HCT116 (cell line): ENCODE data around the gene SOX9.

Experiments used
- EZH2 ChIP-seq: fragments of 200-600 bp; sonication (generic); IDR thresholded peaks from 2 replicates; pipeline ENCODE4 v1.6.1; 2017; ENCODE audit warnings: antibody characterized with exemption, mixed run types
- EZH2phosphoT487 ChIP-seq: fragments of 200-600 bp; IDR thresholded peaks from 2 replicates; pipeline ENCODE4 v1.6.1; 2018; ENCODE audit warnings: antibody characterized with exemption, borderline replicate concordance
- FOSL1 ChIP-seq: IDR thresholded peaks from 2 replicates; pipeline ENCODE4 v1.6.1; 2012; ENCODE audit warnings: low read depth
- JUND ChIP-seq: IDR thresholded peaks from 2 replicates; pipeline ENCODE4 v1.6.1; 2012
- POLR2AphosphoS5 ChIP-seq: IDR thresholded peaks from 2 replicates; pipeline ENCODE4 v1.6.1; 2011; ENCODE audit warnings: mild to moderate bottlenecking, low read depth, low read length, moderate library complexity
- SIN3A ChIP-seq: IDR thresholded peaks from 2 replicates; pipeline ENCODE4 v1.6.1; 2012; ENCODE audit warnings: low read depth
- SP1 ChIP-seq: IDR thresholded peaks from 2 replicates; pipeline ENCODE4 v1.6.1; 2012; ENCODE audit warnings: low read depth
- TCF7L2 ChIP-seq: IDR thresholded peaks from 2 replicates; pipeline ENCODE4 v1.7.0; 2011; ENCODE audit warnings: borderline replicate concordance, inconsistent platforms; ENCODE audit not compliant: insufficient read depth, insufficient read length; ENCODE audit errors: extremely low read depth
- YY1 ChIP-seq: IDR thresholded peaks from 2 replicates; pipeline ENCODE4 v1.6.1; 2011; ENCODE audit warnings: low read length, low read depth, moderate library complexity, mild to moderate bottlenecking; ENCODE audit not compliant: insufficient replicate concordance; ENCODE audit errors: extremely low read depth
- TF ChIP-seq, protein P1 (sequence below), 3 experiments: fragments of 200-600 bp in 1 of 3; sonication (generic) in 1 of 3; IDR thresholded peaks in 2 of 3; conservative IDR thresholded peaks in 1 of 3; 2 replicates each; pipeline ENCODE4 v1.5.1; 2012 to 2017; ENCODE audit warnings: low read depth in 2 of 3, low read length in 2 of 3, antibody characterized with exemption in 1 of 3, borderline replicate concordance in 1 of 3, control low read depth in 1 of 3, mild to moderate bottlenecking in 1 of 3, mixed read lengths in 1 of 3, mixed run types in 1 of 3, moderate library complexity in 1 of 3; ENCODE audit not compliant: insufficient read depth in 1 of 3
- TF ChIP-seq, protein P2 (sequence below): IDR thresholded peaks from 2 replicates; pipeline ENCODE4 v1.6.1; 2012
- TF ChIP-seq, protein P3 (sequence below): IDR thresholded peaks from 2 replicates; pipeline ENCODE4 v1.6.1; 2012
- TF ChIP-seq, protein P4 (sequence below): IDR thresholded peaks from 2 replicates; pipeline ENCODE4 v1.6.1; 2012; ENCODE audit warnings: low read depth

GRCh38 chr17:72128039-72128438 lies 7.2 kb downstream of the SOX9 start:
- TF ChIP-seq, protein P1, sequence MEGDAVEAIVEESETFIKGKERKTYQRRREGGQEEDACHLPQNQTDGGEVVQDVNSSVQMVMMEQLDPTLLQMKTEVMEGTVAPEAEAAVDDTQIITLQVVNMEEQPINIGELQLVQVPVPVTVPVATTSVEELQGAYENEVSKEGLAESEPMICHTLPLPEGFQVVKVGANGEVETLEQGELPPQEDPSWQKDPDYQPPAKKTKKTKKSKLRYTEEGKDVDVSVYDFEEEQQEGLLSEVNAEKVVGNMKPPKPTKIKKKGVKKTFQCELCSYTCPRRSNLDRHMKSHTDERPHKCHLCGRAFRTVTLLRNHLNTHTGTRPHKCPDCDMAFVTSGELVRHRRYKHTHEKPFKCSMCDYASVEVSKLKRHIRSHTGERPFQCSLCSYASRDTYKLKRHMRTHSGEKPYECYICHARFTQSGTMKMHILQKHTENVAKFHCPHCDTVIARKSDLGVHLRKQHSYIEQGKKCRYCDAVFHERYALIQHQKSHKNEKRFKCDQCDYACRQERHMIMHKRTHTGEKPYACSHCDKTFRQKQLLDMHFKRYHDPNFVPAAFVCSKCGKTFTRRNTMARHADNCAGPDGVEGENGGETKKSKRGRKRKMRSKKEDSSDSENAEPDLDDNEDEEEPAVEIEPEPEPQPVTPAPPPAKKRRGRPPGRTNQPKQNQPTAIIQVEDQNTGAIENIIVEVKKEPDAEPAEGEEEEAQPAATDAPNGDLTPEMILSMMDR (IDR thresholded peaks at IDR 0.05 in 2 of 3, conservative IDR thresholded peaks at IDR 0.05 in 1 of 3; ENCODE audit: borderline replicate concordance in 1 of 3, insufficient read depth in 1 of 3, low read depth in 2 of 3, low read length in 2 of 3), result no peak
- no peak for TF ChIP-seq TCF7L2
- TF ChIP-seq SP1, result no peak
- no peak for TF ChIP-seq YY1
- no peak for TF ChIP-seq POLR2AphosphoS5
- TF ChIP-seq, protein P2, sequence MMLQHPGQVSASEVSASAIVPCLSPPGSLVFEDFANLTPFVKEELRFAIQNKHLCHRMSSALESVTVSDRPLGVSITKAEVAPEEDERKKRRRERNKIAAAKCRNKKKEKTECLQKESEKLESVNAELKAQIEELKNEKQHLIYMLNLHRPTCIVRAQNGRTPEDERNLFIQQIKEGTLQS, result no peak
- TF ChIP-seq EZH2, result no peak
- TF ChIP-seq, protein P3, sequence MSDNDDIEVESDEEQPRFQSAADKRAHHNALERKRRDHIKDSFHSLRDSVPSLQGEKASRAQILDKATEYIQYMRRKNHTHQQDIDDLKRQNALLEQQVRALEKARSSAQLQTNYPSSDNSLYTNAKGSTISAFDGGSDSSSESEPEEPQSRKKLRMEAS, result no peak
- TF ChIP-seq JUND, result no peak
- TF ChIP-seq EZH2phosphoT487, result no peak
- TF ChIP-seq FOSL1, result no peak
- no peak for TF ChIP-seq SIN3A
- TF ChIP-seq, protein P4, sequence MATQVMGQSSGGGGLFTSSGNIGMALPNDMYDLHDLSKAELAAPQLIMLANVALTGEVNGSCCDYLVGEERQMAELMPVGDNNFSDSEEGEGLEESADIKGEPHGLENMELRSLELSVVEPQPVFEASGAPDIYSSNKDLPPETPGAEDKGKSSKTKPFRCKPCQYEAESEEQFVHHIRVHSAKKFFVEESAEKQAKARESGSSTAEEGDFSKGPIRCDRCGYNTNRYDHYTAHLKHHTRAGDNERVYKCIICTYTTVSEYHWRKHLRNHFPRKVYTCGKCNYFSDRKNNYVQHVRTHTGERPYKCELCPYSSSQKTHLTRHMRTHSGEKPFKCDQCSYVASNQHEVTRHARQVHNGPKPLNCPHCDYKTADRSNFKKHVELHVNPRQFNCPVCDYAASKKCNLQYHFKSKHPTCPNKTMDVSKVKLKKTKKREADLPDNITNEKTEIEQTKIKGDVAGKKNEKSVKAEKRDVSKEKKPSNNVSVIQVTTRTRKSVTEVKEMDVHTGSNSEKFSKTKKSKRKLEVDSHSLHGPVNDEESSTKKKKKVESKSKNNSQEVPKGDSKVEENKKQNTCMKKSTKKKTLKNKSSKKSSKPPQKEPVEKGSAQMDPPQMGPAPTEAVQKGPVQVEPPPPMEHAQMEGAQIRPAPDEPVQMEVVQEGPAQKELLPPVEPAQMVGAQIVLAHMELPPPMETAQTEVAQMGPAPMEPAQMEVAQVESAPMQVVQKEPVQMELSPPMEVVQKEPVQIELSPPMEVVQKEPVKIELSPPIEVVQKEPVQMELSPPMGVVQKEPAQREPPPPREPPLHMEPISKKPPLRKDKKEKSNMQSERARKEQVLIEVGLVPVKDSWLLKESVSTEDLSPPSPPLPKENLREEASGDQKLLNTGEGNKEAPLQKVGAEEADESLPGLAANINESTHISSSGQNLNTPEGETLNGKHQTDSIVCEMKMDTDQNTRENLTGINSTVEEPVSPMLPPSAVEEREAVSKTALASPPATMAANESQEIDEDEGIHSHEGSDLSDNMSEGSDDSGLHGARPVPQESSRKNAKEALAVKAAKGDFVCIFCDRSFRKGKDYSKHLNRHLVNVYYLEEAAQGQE, result no peak
